Mesothelial cell of epicardium (in vitro differentiated cells): ENCODE measurements around the gene CTBP2. TPM values are rescaled to one million over a fixed set of nuclear protein-coding genes. Genes with fewer than 3 reads are reported as not detected.
"Not testable (repeated sequence)": the region's sequence is repeated elsewhere in the genome, so short reads cannot be mapped to it uniquely, and the experiment has no call there.

Experiments used
- DNase-seq, 2 experiments: peaks; one replicate each; pipeline ENCODE4 v3.0.0; 2021; ENCODE audit warnings: low spot score in 2 of 2; ENCODE audit not compliant: unreplicated experiment in 2 of 2
- H3K27ac Mint-ChIP-seq: 2 replicates; pipeline ENCODE4 v1.8.0; 2021; ENCODE audit warnings: mixed read lengths
- H3K27me3 Mint-ChIP-seq: 2 replicates; pipeline ENCODE4 v1.8.0; 2021; ENCODE audit warnings: low read depth, mixed read lengths
- H3K36me3 Mint-ChIP-seq: 2 replicates; pipeline ENCODE4 v1.8.0; 2021; ENCODE audit warnings: mixed read lengths
- H3K4me1 Mint-ChIP-seq: 2 replicates; pipeline ENCODE4 v1.8.0; 2021; ENCODE audit warnings: mixed read lengths
- H3K4me3 Mint-ChIP-seq: 2 replicates; pipeline ENCODE4 v1.8.0; 2021; ENCODE audit warnings: mild to moderate bottlenecking, moderate library complexity, mixed read lengths
- H3K9me3 Mint-ChIP-seq: 2 replicates; pipeline ENCODE4 v1.8.0; 2021; ENCODE audit warnings: mixed read lengths
- total RNA-seq: library from RNA; stranded (reverse); gene quantifications from 3 replicates; pipeline ENCODE4 v1.2.1, GENCODE V29; 2021
- TF ChIP-seq, protein P1 (sequence below): fragments of 200-600 bp; sonication (generic); IDR thresholded peaks from one replicate; pipeline ENCODE4 v1.5.0; 2021; ENCODE audit warnings: antibody characterized with exemption; ENCODE audit not compliant: unreplicated experiment

The CTBP2 gene
- total RNA-seq, 1 donor from 2014 or later = 122 TPM

- DNase-seq = no peak
- H3K9me3 Mint-ChIP-seq = no peaks in the 10 kb centered on the region
- TF ChIP-seq, protein P1, sequence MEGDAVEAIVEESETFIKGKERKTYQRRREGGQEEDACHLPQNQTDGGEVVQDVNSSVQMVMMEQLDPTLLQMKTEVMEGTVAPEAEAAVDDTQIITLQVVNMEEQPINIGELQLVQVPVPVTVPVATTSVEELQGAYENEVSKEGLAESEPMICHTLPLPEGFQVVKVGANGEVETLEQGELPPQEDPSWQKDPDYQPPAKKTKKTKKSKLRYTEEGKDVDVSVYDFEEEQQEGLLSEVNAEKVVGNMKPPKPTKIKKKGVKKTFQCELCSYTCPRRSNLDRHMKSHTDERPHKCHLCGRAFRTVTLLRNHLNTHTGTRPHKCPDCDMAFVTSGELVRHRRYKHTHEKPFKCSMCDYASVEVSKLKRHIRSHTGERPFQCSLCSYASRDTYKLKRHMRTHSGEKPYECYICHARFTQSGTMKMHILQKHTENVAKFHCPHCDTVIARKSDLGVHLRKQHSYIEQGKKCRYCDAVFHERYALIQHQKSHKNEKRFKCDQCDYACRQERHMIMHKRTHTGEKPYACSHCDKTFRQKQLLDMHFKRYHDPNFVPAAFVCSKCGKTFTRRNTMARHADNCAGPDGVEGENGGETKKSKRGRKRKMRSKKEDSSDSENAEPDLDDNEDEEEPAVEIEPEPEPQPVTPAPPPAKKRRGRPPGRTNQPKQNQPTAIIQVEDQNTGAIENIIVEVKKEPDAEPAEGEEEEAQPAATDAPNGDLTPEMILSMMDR = no peak
- H3K36me3 Mint-ChIP-seq = no peaks in the 10 kb centered on the region
- H3K4me3 Mint-ChIP-seq = no peak overlapping the region
- H3K27ac Mint-ChIP-seq = no peak overlapping the region
- no peaks in the 10 kb centered on the region for H3K27me3 Mint-ChIP-seq
- peaks cover 12% of the 10 kb centered on the region for H3K4me1 Mint-ChIP-seq
Measured at GRCh38 chr10:125163803-125164202, 3.4 kb upstream of the CTBP2 start.

DNA sequence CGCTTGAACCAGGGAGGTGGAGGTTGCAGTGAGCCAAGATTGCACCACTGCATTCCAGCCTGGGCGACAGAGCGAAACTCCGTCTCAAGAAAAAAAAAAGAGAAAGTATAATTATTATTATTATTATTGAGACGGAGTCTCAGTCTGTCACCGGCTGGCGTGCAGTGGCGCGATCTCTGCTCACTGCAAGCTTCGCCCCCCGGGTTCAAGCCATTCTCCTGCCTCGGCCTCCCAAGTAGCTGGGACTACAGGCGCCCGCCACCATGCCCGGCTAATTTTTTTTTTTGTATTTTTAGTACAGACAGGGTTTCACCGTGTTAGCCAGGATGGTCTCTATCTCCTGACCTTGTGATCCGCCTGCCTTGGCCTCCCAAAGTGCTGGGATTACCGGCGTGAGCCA is 2.9 kb upstream of the CTBP2 start:
- H3K27ac Mint-ChIP-seq, H3K27me3 Mint-ChIP-seq, DNase-seq, H3K36me3 Mint-ChIP-seq, H3K4me3 Mint-ChIP-seq, H3K9me3 Mint-ChIP-seq: not testable (repeated sequence)
- H3K4me1 Mint-ChIP-seq = peaks cover 15% of the 10 kb centered on the region

DNA sequence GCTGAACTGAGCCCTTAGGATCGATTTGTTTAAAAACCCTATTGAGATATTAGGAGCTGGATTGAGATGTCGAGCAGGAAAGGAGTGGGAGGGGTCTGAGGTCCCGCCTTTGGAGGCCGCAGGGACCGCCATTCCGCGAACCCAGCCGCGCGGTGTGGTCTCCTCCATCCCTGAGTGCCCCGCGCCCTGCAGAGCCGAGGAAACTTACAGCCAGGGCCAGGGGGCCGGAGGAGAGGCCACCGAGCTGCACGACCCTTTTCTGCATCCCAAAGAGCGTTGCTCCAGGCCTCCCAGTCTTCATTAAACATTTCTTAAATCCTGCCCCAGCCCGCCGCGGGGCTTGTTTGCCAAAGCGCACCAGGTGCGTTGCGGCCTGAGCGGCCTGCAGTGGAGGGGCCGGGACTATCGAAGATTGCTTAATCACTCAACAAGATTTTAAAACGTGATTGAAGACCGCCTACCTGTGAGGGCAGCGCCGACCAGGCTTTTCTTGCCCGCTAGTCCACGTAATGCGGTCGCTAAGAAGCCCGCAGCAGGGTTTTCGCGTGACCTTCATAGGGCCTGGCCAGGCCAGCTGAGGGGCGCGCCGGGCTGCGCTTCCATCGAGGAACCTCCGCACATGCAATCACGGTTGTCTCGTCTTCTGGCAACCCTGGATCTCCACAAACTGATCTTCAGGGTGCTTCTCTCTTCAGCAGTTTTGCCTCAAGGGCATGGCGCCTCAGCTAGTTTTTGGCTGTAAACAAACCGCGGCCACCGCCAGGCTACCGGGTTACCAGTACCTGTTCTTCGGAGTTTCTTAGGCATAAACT is 2.0 kb upstream of the CTBP2 start:
- Mint-ChIP-seq H3K27ac (peak overlapping the region; percentile 85), H3K9me3 (no peaks in the 10 kb centered on the region), H3K4me3 (peak overlapping the region; percentile 72), H3K27me3 (no peaks in the 10 kb centered on the region), H3K4me1 (peaks cover 24% of the 10 kb centered on the region), H3K36me3 (no peaks in the 10 kb centered on the region)
- peak in 1 of 2 experiments; percentile 54 for DNase-seq
- TF ChIP-seq, protein P1 = no peak

GRCh38 chr10:125161707-125162119 is 1.4 kb upstream of the CTBP2 start:
- Mint-ChIP-seq H3K36me3 (no peaks in the 10 kb centered on the region), H3K4me1 (peaks cover 30% of the 10 kb centered on the region), H3K4me3 (peak overlapping the region; percentile 72), H3K27me3 (no peaks in the 10 kb centered on the region), H3K27ac (peak overlapping the region; percentile 85), H3K9me3 (no peaks in the 10 kb centered on the region)
- peak in 1 of 2 experiments; percentile 58 for DNase-seq
- TF ChIP-seq, protein P1 = no peak

DNA sequence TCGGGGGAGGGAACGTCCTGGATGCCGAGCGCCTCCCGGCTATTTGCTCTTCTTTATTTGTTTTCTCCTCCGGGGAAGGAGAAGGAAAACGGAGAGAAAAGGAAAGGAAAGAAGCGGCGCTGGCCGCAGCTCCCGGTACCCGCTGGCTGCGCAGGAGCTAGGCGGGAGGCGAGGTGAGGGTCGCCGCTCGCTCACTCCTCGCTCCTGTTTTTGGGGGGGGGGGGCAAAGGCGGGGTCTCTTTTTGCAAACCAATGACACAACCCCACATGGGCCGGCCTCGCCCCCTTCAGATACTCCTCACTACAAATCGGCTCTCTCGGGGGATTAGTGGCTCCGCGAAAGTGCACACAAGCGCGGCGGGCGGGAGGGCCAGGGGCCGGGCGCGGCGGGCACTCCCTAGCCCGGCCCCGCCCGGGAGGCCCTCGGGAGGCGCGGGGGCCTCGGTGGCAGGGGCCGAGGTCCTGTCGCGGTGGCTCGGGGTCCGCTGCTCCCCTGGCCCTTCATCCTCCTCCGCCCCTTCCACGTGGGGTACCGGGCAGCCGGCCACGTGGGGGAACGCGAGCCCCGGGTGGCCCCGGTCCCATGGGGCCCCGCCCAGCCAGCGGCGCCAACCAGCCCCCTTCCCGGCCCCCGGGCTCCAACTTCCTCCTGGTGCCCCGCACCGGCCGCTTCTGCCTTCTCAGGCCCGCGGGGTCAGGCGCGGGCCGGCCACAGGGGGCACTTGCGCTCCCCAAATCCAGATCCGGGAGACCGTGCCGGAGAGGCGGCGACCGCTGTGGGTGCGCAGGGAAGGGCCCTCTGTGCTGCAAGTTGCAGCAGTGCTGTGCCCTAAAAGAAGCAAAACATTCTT is 718 bp upstream of the CTBP2 start:
- peak; percentile 63 to 74 for DNase-seq
- H3K27me3 Mint-ChIP-seq = no peaks in the 10 kb centered on the region
- H3K4me3 Mint-ChIP-seq = peak overlapping the region; percentile 75
- H3K36me3 Mint-ChIP-seq = no peaks in the 10 kb centered on the region
- peak overlapping the region; percentile 89 for H3K27ac Mint-ChIP-seq
- no peaks in the 10 kb centered on the region for H3K9me3 Mint-ChIP-seq
- TF ChIP-seq, protein P1 = peak; percentile 22
- peaks cover 36% of the 10 kb centered on the region for H3K4me1 Mint-ChIP-seq

DNA sequence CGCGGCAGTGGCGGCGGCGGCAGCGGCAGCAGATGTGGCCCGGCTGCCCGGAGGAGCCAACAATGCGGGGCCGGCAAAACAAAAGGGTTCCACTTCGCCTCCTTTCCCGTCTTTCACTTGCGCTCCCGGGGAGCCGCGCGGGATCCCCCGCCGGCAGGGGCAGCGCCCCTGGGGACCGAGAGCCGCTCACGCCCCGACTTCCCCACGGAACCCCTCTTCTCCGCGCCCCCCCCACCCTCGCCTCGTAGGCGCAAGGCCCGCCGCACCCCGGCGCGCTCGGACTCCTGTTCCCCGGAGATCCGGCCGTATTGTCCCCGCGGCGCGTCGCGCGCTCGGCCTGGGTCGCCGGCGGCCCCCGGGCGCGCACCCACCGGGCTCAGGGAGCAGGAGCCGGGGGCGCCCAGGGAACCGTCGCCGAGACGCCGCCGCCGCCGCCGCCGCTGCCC is 854 bp downstream of the CTBP2 start:
- Mint-ChIP-seq H3K9me3 (no peaks in the 10 kb centered on the region), H3K4me1 (peaks cover 52% of the 10 kb centered on the region), H3K27me3 (no peaks in the 10 kb centered on the region), H3K27ac (peak overlapping the region; percentile 88), H3K4me3 (peak overlapping the region; percentile 74), H3K36me3 (no peaks in the 10 kb centered on the region)
- peak in 1 of 2 experiments; percentile 57 for DNase-seq
- TF ChIP-seq, protein P1 = no peak
